ENCODE data around the gene ANKRD61. TPM values are rescaled to one million over a fixed set of nuclear protein-coding genes. Genes with fewer than 3 reads are reported as not detected.

Gene ANKRD61
- total RNA-seq, 1 experiment from 2014 or later, result 0.54 TPM

Other genes starting within 250 kb of the ANKRD61 start
- 21.7 and 28.2 TPM in 2 replicates for gene RNF216, start 249.7 kb upstream of the ANKRD61 start, total RNA-seq (2014; rRNA removed; shearing (Covaris generic))
- not detected in 2 replicates for gene OCM, start 150.6 kb upstream of the ANKRD61 start, total RNA-seq (2014; rRNA removed; shearing (Covaris generic))
- 68.7 and 72.5 TPM in 2 replicates for gene CCZ1, start 132.6 kb upstream of the ANKRD61 start, total RNA-seq (2014; rRNA removed; shearing (Covaris generic))
- gene RSPH10B, start 60.7 kb upstream of the ANKRD61 start, total RNA-seq (2014; rRNA removed; shearing (Covaris generic)), result 1.5 TPM in 1 of 2 replicates, not detected in the other
- 23.9 and 24.0 TPM in 2 replicates for gene PMS2, start 22.3 kb upstream of the ANKRD61 start, total RNA-seq (2014; rRNA removed; shearing (Covaris generic))
- gene AIMP2, start 22.1 kb upstream of the ANKRD61 start, total RNA-seq (2014; rRNA removed; shearing (Covaris generic)), result 90.8 and 116 TPM in 2 replicates
- gene EIF2AK1, start 27.8 kb downstream of the ANKRD61 start, total RNA-seq (2014; rRNA removed; shearing (Covaris generic)), result 76.6 and 111 TPM in 2 replicates
- gene USP42, start 73.6 kb downstream of the ANKRD61 start, total RNA-seq (2014; rRNA removed; shearing (Covaris generic)), result 5.2 and 8.9 TPM in 2 replicates
- 12.6 and 15.1 TPM in 2 replicates for gene CYTH3, start 241.2 kb downstream of the ANKRD61 start, total RNA-seq (2014; rRNA removed; shearing (Covaris generic))